Measurements from ENCODE around the gene MBOAT1.

DNA sequence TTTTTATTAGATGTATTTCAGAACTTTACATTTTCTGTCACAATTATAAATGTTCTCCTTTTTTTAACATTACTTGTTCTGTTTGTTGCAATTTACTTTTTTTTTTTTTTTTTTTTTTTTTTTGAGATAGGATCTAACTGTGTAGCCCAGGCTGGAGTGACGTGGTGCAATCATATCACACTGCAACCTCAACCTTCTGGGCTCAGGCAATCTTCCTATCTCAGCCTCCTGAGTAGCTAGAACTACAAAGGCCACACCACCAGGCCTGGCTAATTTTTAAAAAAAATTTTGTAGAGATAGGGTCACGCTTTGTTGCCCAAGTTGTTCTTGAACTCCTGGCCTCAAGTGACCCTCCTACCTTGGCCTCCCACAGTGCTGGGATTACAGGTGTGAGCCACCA lies 15.1 kb upstream of the MBOAT1 start:
- TF ChIP-seq, protein P1, sequence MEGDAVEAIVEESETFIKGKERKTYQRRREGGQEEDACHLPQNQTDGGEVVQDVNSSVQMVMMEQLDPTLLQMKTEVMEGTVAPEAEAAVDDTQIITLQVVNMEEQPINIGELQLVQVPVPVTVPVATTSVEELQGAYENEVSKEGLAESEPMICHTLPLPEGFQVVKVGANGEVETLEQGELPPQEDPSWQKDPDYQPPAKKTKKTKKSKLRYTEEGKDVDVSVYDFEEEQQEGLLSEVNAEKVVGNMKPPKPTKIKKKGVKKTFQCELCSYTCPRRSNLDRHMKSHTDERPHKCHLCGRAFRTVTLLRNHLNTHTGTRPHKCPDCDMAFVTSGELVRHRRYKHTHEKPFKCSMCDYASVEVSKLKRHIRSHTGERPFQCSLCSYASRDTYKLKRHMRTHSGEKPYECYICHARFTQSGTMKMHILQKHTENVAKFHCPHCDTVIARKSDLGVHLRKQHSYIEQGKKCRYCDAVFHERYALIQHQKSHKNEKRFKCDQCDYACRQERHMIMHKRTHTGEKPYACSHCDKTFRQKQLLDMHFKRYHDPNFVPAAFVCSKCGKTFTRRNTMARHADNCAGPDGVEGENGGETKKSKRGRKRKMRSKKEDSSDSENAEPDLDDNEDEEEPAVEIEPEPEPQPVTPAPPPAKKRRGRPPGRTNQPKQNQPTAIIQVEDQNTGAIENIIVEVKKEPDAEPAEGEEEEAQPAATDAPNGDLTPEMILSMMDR (IDR thresholded peaks at IDR 0.05): no peak
- TF ChIP-seq POLR2A (IDR thresholded peaks at IDR 0.05): no peak

Measured in uterus (tissue), 2 donors.